ENCODE measurements around the gene CRIP1. TPM values are rescaled to one million over a fixed set of nuclear protein-coding genes. Genes with fewer than 3 reads are reported as not detected.

The CRIP1 gene
- total and polyA plus RNA-seq, 8 donors = 71.5 to 281 (median 112) TPM

DNA sequence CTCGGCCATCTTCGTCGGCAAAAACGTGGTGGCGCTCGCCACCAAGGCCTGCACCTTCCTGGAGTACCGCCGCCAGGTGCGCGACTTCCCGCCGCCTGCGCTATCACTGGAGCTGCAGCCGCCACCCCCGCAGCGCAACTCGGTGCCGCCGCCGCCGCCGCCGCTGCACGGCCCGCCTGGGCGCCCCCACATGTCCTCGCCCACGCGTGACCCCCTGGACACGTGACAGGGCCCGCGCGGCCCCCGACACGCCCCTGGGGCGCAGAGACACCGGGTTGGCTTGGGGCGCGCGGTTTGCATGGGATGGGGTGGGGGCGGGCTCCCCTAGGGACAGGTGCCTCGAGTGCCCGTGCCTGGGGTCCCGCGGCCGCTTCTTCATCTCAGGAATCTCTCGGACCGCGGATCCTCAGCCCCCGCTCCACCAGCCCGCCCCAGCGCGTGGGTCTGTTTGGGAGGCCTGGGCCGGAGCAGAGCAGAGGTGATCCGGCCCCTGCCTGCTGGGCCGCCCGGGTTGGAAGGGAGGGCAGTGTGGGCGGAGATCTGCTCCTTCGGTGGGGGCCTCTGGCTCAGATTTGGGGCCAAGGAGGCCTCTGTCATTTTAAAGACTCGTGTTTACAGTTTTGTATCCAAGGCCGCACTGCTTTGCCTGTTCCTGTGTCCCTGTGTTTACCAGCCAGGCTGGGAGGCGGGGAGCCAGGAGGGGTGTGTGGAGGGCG is 43.0 kb downstream of the CRIP1 start:
- TF ChIP-seq, protein P1, sequence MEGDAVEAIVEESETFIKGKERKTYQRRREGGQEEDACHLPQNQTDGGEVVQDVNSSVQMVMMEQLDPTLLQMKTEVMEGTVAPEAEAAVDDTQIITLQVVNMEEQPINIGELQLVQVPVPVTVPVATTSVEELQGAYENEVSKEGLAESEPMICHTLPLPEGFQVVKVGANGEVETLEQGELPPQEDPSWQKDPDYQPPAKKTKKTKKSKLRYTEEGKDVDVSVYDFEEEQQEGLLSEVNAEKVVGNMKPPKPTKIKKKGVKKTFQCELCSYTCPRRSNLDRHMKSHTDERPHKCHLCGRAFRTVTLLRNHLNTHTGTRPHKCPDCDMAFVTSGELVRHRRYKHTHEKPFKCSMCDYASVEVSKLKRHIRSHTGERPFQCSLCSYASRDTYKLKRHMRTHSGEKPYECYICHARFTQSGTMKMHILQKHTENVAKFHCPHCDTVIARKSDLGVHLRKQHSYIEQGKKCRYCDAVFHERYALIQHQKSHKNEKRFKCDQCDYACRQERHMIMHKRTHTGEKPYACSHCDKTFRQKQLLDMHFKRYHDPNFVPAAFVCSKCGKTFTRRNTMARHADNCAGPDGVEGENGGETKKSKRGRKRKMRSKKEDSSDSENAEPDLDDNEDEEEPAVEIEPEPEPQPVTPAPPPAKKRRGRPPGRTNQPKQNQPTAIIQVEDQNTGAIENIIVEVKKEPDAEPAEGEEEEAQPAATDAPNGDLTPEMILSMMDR (IDR thresholded peaks at IDR 0.05) = no peak
- Histone ChIP-seq H3K27me3 (peaks cover 16 to 63% of the 10 kb centered on the region in 2 donors), H3K9me3 (no peaks in the 10 kb centered on the region), H3K27ac (no peak overlapping the region), H3K4me3 (peak overlapping the region in 1 of 2 donors; percentile 52), H3K36me3 (no peaks in the 10 kb centered on the region), H3K4me1 (peaks cover 12 to 40% of the 10 kb centered on the region in 2 donors)
- intact Hi-C loops (cut with DNase I) = no loop called here
- ATAC-seq (no peak), DNase-seq (peak in 1 of 4 donors; percentile 80)

DNA sequence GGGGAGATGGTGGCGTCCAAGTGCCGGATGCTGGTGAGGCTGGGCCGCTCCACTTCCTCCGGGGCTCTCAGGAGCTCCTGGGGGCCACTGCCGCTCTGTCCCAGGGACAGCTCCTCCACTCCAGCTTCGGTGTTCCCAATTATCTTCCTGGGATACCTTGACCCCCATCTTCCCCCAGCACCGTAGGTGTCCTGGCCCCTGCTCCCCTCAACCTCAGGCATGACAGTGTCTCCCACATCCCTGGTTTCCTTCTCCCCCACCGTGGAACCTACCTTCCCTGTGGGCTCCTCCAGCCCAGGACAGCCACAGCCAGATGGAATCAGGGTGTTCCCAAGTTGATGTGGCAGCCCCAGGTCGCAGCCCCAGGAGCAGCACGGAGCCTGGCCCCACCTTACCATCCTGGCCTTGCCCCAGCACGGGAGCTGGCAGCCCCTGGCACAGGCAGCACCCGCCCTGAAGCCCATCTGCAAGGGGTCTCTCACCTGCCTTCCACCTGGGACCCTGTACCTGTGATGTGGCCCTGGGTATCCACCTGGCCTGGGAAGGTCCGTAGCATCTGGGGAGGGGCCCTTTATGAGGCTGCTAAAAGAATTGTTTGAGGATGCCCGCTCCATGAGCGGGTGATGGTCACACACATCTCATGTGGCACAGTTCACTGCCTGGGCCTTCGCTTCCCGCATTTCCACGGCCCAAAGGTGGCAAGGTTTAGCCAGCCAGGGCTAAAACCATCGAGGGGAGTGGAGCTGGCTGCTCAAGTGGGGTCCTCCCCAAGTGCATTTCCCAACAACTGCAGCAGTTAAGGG is 43.8 kb downstream of the CRIP1 start:
- intact Hi-C loops (cut with DNase I) = no loop called here
- ATAC-seq (no peak), DNase-seq (no peak)
- H3K4me3 ChIP-seq = no peak overlapping the region
- no peak overlapping the region for H3K27ac ChIP-seq
- no peaks in the 10 kb centered on the region for H3K9me3 ChIP-seq
- no peaks in the 10 kb centered on the region for H3K36me3 ChIP-seq
- H3K4me1 ChIP-seq = peaks cover 12 to 40% of the 10 kb centered on the region in 2 donors
- TF ChIP-seq, protein P1 (IDR thresholded peaks at IDR 0.05) = no peak
- peaks cover 16 to 60% of the 10 kb centered on the region in 2 donors for H3K27me3 ChIP-seq

DNA sequence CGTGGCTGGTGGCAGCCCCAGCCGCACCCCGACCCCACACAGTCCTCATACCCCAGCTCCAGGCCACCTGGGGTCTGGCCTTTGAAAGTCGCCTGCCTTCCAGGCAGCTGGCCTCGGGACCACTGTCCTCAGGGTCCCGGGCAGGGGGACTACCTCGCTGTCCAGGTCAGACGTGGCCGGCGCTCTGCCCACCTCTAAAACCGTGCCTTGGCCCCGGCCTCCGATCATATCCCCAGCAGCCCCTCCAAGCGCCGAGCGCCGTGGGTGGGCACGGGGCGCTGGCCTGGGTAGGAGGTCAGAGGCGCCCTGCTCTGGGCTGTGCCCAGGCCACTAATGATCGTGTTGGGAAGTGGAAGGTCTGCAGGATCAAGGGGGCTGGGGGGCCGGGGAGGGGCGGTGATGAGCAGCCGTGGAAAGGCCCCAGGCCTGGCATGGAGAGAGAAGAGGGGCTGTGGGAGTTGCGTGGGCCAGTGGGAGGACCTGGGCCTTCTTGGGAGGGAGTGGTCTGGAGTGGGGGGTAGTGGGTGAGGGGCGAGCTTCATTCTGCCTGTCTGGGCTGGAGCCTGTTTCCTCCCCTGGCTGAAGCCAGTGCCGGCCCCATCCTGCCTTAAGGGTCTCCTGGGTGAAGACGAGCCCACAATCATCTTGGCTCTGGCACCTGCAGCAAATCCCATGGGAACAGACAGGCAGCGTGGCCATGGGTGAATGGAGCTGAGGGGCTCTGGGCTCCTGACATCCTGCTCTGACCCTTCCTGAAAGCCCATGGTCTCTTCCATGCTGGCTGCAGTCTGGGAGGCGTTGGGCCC is 44.6 kb downstream of the CRIP1 start:
- no peak for ATAC-seq
- no peak for DNase-seq
- TF ChIP-seq, protein P1 (IDR thresholded peaks at IDR 0.05) = no peak
- intact Hi-C loops (cut with DNase I) = no loop called here
- H3K4me3 ChIP-seq = no peak overlapping the region
- H3K27me3 ChIP-seq = peaks cover 16 to 60% of the 10 kb centered on the region in 2 donors
- no peaks in the 10 kb centered on the region for H3K9me3 ChIP-seq
- H3K27ac ChIP-seq = no peak overlapping the region
- peaks cover 12 to 36% of the 10 kb centered on the region in 2 donors for H3K4me1 ChIP-seq
- no peaks in the 10 kb centered on the region for H3K36me3 ChIP-seq

DNA sequence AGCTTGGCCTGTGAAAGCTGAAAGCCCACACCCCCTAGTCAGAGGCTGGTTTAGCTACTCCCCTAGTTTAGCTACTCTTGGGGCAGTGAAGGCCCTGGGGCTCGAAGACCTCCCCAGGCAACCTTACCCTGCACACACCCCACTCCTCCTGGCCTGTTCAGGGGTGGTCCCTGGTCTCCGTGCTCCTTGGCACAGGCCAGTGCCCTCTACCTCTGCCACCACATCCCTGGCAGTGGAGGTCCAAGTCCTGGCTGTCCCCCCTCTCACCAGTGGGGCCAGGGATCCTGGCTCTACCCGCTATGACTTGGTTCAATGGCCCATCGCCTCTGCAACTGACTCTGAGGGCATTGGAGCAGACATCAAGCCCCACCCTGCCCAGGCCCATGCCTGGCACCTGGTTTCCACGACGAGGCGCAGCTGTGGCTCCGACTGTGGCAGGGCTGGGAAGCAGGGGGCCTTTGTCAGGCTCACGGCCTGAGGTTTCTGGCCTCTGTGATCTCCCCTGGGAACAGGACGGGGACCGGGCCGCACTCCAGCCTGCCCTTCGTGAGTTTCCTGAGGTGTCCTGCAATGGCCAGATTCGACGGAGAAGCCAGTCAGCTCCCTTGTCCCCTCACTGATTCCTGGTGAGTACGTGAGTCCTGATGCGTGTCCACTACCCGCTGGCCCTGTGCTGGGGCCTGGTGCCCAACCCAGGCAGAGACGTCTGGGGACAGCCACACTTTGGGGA is 45.4 kb downstream of the CRIP1 start:
- H3K36me3 ChIP-seq = no peaks in the 10 kb centered on the region
- H3K9me3 ChIP-seq = no peaks in the 10 kb centered on the region
- DNase-seq = no peak
- peaks cover 8 to 31% of the 10 kb centered on the region in 2 donors for H3K4me1 ChIP-seq
- no peak overlapping the region for H3K4me3 ChIP-seq
- H3K27me3 ChIP-seq = peaks cover 16 to 62% of the 10 kb centered on the region in 2 donors
- ATAC-seq = no peak
- intact Hi-C loops (cut with DNase I) = no loop called here
- no peak overlapping the region for H3K27ac ChIP-seq
- TF ChIP-seq, protein P1 (IDR thresholded peaks at IDR 0.05) = no peak

All from left lung (tissue), 10 donors.